ENCODE measurements around the gene KCNC1.

DNA sequence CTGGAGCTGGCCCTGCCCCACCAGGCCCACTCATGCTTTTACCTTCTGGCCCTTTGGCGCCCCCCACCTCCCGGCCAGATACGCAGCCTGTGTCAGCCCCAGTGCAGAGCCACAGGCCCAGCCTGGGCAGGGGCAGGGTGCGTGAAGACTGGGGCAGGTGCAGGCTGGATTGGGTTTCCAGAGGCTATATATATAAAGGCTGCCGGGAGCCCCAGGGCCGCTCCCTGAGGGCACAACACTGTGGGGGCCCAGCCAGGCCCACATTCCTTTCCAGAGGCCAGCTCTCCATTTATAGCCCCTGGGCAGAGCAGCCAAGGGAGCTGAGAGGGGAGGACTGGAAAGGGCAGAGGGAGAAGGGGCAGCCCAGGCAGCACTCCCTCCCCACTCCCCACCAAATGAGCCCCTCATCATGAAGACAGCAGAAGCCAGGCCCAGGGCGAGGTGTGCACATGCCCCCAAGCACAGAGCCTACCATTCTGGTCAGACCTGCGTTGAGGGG, 20.2 kb upstream of the KCNC1 start:
- TF ChIP-seq EZH2 (IDR thresholded peaks at IDR 0.05; ENCODE audit: low read depth, unreplicated experiment) (no peak), POLR2AphosphoS5 (IDR thresholded peaks at IDR 0.05; ENCODE audit: low read depth) (no peak), STAT1 (IDR thresholded peaks at IDR 0.05; ENCODE audit: unreplicated experiment) (no peak), EZH2phosphoT487 (IDR thresholded peaks at IDR 0.05; ENCODE audit: unreplicated experiment) (no peak), JUNB (IDR thresholded peaks at IDR 0.05; ENCODE audit: unreplicated experiment) (no peak), CREB1 (CRISPR knock-in tag; IDR thresholded peaks at IDR 0.05; ENCODE audit: low read depth) (no peak), ZNF114 (CRISPR knock-in tag; IDR thresholded peaks at IDR 0.05) (no peak), ZNF331 (CRISPR knock-in tag; IDR thresholded peaks at IDR 0.05; ENCODE audit: low read depth) (no peak)
- TF ChIP-seq, protein P1, sequence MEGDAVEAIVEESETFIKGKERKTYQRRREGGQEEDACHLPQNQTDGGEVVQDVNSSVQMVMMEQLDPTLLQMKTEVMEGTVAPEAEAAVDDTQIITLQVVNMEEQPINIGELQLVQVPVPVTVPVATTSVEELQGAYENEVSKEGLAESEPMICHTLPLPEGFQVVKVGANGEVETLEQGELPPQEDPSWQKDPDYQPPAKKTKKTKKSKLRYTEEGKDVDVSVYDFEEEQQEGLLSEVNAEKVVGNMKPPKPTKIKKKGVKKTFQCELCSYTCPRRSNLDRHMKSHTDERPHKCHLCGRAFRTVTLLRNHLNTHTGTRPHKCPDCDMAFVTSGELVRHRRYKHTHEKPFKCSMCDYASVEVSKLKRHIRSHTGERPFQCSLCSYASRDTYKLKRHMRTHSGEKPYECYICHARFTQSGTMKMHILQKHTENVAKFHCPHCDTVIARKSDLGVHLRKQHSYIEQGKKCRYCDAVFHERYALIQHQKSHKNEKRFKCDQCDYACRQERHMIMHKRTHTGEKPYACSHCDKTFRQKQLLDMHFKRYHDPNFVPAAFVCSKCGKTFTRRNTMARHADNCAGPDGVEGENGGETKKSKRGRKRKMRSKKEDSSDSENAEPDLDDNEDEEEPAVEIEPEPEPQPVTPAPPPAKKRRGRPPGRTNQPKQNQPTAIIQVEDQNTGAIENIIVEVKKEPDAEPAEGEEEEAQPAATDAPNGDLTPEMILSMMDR (conservative IDR thresholded peaks at IDR 0.05; ENCODE audit: low read depth in 2 of 2): peak in 1 of 2 experiments; percentile 61
- TF ChIP-seq, protein P2, sequence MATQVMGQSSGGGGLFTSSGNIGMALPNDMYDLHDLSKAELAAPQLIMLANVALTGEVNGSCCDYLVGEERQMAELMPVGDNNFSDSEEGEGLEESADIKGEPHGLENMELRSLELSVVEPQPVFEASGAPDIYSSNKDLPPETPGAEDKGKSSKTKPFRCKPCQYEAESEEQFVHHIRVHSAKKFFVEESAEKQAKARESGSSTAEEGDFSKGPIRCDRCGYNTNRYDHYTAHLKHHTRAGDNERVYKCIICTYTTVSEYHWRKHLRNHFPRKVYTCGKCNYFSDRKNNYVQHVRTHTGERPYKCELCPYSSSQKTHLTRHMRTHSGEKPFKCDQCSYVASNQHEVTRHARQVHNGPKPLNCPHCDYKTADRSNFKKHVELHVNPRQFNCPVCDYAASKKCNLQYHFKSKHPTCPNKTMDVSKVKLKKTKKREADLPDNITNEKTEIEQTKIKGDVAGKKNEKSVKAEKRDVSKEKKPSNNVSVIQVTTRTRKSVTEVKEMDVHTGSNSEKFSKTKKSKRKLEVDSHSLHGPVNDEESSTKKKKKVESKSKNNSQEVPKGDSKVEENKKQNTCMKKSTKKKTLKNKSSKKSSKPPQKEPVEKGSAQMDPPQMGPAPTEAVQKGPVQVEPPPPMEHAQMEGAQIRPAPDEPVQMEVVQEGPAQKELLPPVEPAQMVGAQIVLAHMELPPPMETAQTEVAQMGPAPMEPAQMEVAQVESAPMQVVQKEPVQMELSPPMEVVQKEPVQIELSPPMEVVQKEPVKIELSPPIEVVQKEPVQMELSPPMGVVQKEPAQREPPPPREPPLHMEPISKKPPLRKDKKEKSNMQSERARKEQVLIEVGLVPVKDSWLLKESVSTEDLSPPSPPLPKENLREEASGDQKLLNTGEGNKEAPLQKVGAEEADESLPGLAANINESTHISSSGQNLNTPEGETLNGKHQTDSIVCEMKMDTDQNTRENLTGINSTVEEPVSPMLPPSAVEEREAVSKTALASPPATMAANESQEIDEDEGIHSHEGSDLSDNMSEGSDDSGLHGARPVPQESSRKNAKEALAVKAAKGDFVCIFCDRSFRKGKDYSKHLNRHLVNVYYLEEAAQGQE (IDR thresholded peaks at IDR 0.05; ENCODE audit: unreplicated experiment): no peak
- TF ChIP-seq, protein P3, sequence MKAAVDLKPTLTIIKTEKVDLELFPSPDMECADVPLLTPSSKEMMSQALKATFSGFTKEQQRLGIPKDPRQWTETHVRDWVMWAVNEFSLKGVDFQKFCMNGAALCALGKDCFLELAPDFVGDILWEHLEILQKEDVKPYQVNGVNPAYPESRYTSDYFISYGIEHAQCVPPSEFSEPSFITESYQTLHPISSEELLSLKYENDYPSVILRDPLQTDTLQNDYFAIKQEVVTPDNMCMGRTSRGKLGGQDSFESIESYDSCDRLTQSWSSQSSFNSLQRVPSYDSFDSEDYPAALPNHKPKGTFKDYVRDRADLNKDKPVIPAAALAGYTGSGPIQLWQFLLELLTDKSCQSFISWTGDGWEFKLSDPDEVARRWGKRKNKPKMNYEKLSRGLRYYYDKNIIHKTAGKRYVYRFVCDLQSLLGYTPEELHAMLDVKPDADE (IDR thresholded peaks at IDR 0.05): no peak
- TF ChIP-seq, protein P4, sequence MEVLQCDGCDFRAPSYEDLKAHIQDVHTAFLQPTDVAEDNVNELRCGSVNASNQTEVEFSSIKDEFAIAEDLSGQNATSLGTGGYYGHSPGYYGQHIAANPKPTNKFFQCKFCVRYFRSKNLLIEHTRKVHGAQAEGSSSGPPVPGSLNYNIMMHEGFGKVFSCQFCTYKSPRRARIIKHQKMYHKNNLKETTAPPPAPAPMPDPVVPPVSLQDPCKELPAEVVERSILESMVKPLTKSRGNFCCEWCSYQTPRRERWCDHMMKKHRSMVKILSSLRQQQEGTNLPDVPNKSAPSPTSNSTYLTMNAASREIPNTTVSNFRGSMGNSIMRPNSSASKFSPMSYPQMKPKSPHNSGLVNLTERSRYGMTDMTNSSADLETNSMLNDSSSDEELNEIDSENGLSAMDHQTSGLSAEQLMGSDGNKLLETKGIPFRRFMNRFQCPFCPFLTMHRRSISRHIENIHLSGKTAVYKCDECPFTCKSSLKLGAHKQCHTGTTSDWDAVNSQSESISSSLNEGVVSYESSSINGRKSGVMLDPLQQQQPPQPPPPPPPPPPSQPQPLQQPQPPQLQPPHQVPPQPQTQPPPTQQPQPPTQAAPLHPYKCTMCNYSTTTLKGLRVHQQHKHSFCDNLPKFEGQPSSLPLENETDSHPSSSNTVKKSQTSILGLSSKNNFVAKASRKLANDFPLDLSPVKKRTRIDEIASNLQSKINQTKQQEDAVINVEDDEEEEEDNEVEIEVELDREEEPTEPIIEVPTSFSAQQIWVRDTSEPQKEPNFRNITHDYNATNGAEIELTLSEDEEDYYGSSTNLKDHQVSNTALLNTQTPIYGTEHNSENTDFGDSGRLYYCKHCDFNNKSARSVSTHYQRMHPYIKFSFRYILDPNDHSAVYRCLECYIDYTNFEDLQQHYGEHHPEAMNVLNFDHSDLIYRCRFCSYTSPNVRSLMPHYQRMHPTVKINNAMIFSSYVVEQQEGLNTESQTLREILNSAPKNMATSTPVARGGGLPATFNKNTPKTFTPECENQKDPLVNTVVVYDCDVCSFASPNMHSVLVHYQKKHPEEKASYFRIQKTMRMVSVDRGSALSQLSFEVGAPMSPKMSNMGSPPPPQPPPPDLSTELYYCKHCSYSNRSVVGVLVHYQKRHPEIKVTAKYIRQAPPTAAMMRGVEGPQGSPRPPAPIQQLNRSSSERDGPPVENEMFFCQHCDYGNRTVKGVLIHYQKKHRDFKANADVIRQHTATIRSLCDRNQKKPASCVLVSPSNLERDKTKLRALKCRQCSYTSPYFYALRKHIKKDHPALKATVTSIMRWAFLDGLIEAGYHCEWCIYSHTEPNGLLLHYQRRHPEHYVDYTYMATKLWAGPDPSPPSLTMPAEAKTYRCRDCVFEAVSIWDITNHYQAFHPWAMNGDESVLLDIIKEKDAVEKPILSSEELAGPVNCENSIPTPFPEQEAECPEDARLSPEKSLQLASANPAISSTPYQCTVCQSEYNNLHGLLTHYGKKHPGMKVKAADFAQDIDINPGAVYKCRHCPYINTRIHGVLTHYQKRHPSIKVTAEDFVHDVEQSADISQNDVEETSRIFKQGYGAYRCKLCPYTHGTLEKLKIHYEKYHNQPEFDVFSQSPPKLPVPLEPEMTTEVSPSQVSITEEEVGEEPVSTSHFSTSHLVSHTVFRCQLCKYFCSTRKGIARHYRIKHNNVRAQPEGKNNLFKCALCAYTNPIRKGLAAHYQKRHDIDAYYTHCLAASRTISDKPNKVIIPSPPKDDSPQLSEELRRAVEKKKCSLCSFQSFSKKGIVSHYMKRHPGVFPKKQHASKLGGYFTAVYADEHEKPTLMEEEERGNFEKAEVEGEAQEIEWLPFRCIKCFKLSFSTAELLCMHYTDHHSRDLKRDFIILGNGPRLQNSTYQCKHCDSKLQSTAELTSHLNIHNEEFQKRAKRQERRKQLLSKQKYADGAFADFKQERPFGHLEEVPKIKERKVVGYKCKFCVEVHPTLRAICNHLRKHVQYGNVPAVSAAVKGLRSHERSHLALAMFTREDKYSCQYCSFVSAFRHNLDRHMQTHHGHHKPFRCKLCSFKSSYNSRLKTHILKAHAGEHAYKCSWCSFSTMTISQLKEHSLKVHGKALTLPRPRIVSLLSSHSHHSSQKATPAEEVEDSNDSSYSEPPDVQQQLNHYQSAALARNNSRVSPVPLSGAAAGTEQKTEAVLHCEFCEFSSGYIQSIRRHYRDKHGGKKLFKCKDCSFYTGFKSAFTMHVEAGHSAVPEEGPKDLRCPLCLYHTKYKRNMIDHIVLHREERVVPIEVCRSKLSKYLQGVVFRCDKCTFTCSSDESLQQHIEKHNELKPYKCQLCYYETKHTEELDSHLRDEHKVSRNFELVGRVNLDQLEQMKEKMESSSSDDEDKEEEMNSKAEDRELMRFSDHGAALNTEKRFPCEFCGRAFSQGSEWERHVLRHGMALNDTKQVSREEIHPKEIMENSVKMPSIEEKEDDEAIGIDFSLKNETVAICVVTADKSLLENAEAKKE (CRISPR knock-in tag; IDR thresholded peaks at IDR 0.05): no peak

All from GM23338 (cell line).